HT1080 (cell line): Measurements from ENCODE around the gene OR1J4. TPM values are rescaled to one million over a fixed set of nuclear protein-coding genes. Genes with fewer than 3 reads are reported as not detected.
"Not testable (repeated sequence)": the region's sequence is repeated elsewhere in the genome, so short reads cannot be mapped to it uniquely, and the experiment has no call there.

Experiments used
- DNase-seq: peaks from one replicate; pipeline ENCODE4 v3.0.0-alpha.2; 2015; ENCODE audit warnings: low read depth
- polyA plus RNA-seq, 2 experiments: library from polyadenylated mRNA; depleted of rRNA; stranded (reverse); fragments of >200 nt; gene quantifications; 2 replicates each; pipeline ENCODE4 v1.2.3, GENCODE V29; 2015
- total RNA-seq: library from RNA; depleted of rRNA; stranded (reverse); fragments of >200 nt; shearing (Covaris generic); gene quantifications from 2 replicates; pipeline ENCODE4 v1.2.3, GENCODE V29; 2014; rRNA removed

Gene OR1J4
- not detected in 2 replicates for total RNA-seq
- polyA plus RNA-seq (2015; cell fraction: cytosol; rRNA removed) = not detected in 2 replicates
- polyA plus RNA-seq (2015; cell fraction: nucleus; rRNA removed) = not detected in 2 replicates

- DNase-seq = no peak
Measured at GRCh38 chr9:122518841-122519240, at the start of gene OR1J4. Gene OR1J4 (plus strand): TSS chr9:122519141. CDS start chr9:122519141, 0 bp downstream.

GRCh38 chr9:122474561-122474960 lies 44.4 kb upstream of the OR1J4 start:
- DNase-seq = no peak

- no peak for DNase-seq
Measured at GRCh38 chr9:122475717-122476116, 43.2 kb upstream of the OR1J4 start.

- no peak for DNase-seq
Measured at GRCh38 chr9:122477346-122477745, 41.6 kb upstream of the OR1J4 start.

- no peak for DNase-seq
Measured at GRCh38 chr9:122477826-122478225, 41.1 kb upstream of the OR1J4 start, which contains the start of gene OR1J1. Gene OR1J1 (minus strand): TSS chr9:122477926. CDS start chr9:122477926, 0 bp downstream.

- DNase-seq = no peak
Measured at GRCh38 chr9:122479062-122479461, 39.9 kb upstream of the OR1J4 start.

GRCh38 chr9:122498883-122499288 lies 20.1 kb upstream of the OR1J4 start:
- peak; percentile 36 for DNase-seq

GRCh38 chr9:122506964-122507363 lies 12.0 kb upstream of the OR1J4 start:
- DNase-seq = no peak

- DNase-seq = no peak
Measured at GRCh38 chr9:122510502-122510901, 8.4 kb upstream of the OR1J4 start, which contains the start of gene OR1J2. Gene OR1J2 (plus strand): TSS chr9:122510802. CDS start chr9:122510802, 0 bp downstream.

- no peak for DNase-seq
Measured at GRCh38 chr9:122518226-122518625, 715 bp upstream of the OR1J4 start.

- no peak for DNase-seq
Measured at GRCh38 chr9:122519376-122519775, 435 bp downstream of the OR1J4 start.

GRCh38 chr9:122526602-122527001 lies 7.7 kb downstream of the OR1J4 start:
- no peak for DNase-seq

- no peak for DNase-seq
Measured at GRCh38 chr9:122527193-122527592, 8.3 kb downstream of the OR1J4 start, which contains the start of gene OR1N1. Gene OR1N1 (minus strand): TSS chr9:122527293. CDS start chr9:122527293, 0 bp downstream.

GRCh38 chr9:122531157-122531556 lies 12.2 kb downstream of the OR1J4 start:
- DNase-seq = not testable (repeated sequence)

- DNase-seq = no peak
Measured at GRCh38 chr9:122536134-122536533, 17.2 kb downstream of the OR1J4 start.

- DNase-seq = not testable (repeated sequence)
Measured at GRCh38 chr9:122537066-122537465, 18.1 kb downstream of the OR1J4 start.

GRCh38 chr9:122538757-122539156 lies 19.8 kb downstream of the OR1J4 start:
- DNase-seq = no peak

GRCh38 chr9:122546196-122546595 lies 27.3 kb downstream of the OR1J4 start:
- DNase-seq = peak; percentile 17

GRCh38 chr9:122551371-122551770 lies 32.4 kb downstream of the OR1J4 start:
- no peak for DNase-seq

- DNase-seq = no peak
Measured at GRCh38 chr9:122552812-122553211, 33.9 kb downstream of the OR1J4 start, which contains the start of gene OR1N2. Gene OR1N2 (plus strand): TSS chr9:122553112. CDS start chr9:122553212, 100 bp downstream.

GRCh38 chr9:122561446-122561845 lies 42.5 kb downstream of the OR1J4 start:
- DNase-seq = no peak

GRCh38 chr9:122562134-122562760 lies 43.3 kb downstream of the OR1J4 start:
- DNase-seq = no peak

GRCh38 chr9:122567901-122568300 lies 49.0 kb downstream of the OR1J4 start:
- DNase-seq = no peak
